GM21390 (cell line): ENCODE results near the gene INPP1.
A peak's percentile ranks its signal among the peaks of the same experiment; 100 is the strongest.

Experiments
- ATAC-seq: cut with Tn5 transposase; IDR thresholded peaks from one replicate; pipeline ENCODE4 v1.9.1; 2021; ENCODE audit not compliant: unreplicated experiment

INPP1 gene

GRCh38 chr2:190407662-190408537, 64.5 kb downstream of the INPP1 start, which contains the start of gene MFSD6:
Gene MFSD6, plus strand, starts transcription at chr2:190408355. Its CDS starts 27,675 bp downstream, at chr2:190436030.
- ATAC-seq: peak; percentile 67

DNA sequence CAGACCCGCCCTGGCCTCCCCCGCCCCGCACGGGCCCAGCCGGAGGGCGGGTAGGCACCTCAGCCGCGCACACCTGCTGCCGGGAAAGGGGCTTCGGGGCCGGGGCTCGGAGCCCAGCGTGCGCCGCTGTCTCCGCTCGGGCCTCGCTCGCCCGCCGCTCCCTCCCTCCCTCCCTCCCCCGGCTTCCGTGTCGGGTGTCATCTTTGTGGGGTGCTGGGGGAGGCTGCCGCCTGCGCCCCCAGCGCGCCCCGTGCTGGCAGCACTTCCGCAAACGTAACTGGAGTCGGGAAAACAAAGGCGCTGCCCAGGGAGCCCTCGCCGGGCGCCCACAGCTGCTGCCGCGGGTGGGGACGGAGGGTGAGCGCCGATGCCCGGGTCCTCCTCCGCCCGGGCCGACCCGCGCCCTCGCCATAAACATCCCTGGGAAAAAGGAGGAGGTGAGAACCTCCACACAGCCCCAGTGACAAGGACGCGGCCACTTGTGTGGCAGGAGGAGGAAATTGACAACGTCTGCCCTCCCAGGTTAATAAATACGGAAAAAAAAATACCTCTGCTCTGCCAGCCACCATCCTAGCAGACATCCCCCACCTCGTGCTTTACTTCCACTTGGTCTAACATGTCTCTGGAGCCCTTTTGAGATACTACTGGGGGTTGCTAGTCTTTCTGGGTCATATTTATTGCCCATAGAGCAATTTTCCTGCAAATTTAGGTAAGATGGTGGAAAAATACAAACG, 65.3 kb downstream of the INPP1 start:
- peak; percentile 64 for ATAC-seq

DNA sequence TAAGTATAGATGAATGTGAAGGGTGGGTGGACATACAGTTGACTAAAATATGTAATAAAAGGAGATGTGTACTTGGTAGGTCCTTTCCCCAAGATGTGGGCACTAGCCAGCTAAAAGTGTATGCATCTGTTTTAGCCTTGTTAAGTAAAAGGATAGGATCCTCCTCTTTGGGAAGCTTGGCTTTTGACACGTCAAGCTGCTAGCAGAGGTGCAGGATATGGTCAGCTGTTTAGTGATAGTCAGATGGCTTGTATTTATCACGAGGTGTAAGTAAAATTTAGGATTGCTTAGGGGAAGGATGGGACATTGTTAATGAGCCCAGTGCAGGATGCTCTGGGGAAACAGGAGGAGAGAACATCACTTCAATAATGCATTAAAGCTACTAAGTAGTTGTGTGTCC, 66.2 kb downstream of the INPP1 start:
- ATAC-seq: no peak

- ATAC-seq: no peak
These were observed 66.8 kb downstream of the INPP1 start for GRCh38 chr2:190410166-190410565.

GRCh38 chr2:190412966-190413365, 69.6 kb downstream of the INPP1 start:
- ATAC-seq: no peak

GRCh38 chr2:190413421-190413820, 70.0 kb downstream of the INPP1 start:
- ATAC-seq: no peak

DNA sequence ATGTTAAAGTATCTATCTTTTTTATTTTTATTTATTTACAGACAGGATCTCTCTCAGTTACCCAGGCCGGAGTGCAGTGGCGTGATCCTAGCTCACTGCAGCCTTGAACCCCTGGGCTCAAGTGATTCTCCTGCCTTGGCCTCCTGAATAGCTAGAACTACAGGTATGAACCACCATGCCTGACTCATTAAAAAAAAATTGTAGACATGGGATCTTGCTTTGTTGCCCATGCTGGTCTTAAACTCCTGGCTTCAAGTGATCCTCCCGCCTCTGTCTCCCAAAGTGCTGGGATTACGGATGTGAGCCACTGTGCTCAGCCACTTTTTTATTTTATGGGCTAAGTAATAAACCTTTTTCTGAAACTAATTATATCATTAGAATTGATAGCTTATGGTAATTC, 71.9 kb downstream of the INPP1 start:
- ATAC-seq: no peak

DNA sequence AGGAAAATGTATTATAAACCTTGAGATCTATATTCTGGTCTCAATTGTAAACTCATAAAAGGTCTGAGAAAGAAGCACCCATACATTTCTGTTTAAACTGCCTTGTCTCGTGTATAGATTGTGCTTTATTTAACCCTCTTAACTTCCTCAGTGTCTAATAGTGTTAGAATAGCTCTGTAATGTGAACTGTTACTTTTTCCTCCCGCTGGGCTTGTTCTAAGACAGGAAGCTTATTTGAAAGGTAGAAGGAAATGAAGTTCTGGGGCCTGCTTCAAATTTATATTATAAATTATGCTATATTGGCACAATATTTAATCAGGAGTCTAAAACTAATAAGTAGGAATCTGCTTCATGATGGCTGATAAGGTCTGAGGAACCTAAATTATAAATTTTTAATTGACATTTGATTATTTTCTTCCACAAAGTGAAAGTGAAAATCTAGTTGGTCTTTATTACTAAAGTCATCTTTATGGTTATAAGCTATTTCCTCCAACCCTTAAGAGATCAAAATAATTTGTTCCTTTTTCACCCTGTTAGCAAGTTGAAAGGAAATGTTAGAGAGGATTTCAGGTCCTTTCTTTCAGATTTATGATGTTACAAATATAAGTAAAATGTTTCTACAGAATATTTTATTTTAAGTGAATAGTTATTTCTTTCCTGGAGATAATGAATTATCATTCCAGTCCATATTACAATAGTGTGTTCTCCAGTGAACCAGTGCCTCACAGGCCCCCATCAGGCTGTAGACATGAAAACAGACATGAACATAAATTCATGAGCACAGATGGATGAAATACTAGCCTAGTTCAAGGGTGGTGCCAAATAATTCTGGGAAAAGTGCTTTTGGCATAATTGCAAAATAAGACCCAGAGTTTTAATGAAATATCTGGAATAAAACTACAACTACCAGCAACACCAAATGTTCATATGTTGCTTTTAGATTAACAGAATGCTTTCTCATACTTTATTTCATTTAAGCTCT, 72.7 kb downstream of the INPP1 start:
- ATAC-seq: no peak

GRCh38 chr2:190417045-190417842, 73.9 kb downstream of the INPP1 start:
- no peak for ATAC-seq

DNA sequence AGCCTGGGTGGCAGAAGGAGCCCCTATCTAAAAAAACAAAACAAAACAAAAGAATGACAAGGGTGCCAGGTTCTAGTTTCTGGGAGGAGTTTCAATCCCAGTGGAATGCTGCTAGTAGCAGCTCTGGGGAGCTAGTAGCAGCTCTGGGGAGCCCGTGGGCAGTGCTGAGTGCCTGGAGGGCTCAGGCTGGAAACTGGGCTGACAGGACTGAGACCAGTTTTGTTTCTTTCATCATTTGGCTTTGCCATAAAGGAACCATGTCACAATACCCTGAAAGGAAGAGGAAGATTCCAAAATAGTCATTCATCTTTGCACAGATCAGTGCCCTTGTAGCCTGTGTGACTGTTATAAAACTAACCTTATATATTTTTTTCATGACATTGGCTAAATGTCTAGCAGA, 75.3 kb downstream of the INPP1 start:
- ATAC-seq: no peak

- ATAC-seq: no peak
These were observed 77.4 kb downstream of the INPP1 start for GRCh38 chr2:190420801-190421200.
